Measurements from ENCODE around the gene CALCR.

DNA sequence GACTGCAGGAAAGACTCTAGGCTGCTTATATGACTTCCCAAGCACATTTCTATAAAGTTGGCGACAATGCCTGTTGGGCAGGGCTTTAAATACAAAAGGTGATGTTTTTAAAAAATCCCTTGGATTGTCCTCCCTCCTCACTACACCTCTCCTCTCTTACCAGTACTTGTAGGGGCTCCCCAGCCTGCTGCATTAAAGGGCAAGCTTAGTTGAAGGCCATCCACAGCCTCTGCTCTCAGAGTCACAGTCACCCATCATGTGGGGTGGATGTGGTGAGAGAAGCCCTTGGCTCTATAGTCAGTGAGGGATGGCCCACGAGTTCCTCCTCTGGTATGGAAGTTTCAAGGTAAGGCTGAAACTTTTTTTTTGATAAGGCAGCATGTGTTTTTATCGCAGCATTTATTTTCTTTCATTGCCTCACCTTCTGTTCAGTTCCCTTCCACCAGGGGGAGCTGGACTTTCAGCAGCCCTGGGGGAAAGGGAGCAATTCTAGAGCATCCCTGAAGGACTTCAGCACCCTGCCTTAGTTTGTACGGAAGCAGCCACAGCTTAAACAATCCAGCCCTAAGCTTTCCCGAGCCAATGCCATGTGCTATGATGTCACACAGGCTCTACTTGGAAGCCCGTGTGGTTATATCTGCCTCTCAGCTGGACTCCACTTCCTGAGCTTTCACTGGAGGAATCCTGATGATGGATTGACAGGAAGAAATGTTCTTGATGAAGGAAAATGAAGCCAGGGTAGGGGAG lies 131.9 kb downstream of the CALCR start:
- TF ChIP-seq, protein P1, sequence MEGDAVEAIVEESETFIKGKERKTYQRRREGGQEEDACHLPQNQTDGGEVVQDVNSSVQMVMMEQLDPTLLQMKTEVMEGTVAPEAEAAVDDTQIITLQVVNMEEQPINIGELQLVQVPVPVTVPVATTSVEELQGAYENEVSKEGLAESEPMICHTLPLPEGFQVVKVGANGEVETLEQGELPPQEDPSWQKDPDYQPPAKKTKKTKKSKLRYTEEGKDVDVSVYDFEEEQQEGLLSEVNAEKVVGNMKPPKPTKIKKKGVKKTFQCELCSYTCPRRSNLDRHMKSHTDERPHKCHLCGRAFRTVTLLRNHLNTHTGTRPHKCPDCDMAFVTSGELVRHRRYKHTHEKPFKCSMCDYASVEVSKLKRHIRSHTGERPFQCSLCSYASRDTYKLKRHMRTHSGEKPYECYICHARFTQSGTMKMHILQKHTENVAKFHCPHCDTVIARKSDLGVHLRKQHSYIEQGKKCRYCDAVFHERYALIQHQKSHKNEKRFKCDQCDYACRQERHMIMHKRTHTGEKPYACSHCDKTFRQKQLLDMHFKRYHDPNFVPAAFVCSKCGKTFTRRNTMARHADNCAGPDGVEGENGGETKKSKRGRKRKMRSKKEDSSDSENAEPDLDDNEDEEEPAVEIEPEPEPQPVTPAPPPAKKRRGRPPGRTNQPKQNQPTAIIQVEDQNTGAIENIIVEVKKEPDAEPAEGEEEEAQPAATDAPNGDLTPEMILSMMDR (IDR thresholded peaks at IDR 0.05; ENCODE audit: poor library complexity), result peak; percentile 56
- TF ChIP-seq EZH2 (IDR thresholded peaks at IDR 0.05; ENCODE audit: borderline replicate concordance) (no peak), EZH2phosphoT487 (IDR thresholded peaks at IDR 0.05; ENCODE audit: low read depth, severe bottlenecking, unreplicated experiment) (no peak)

All from hepatocyte (in vitro differentiated cells).